ENCODE measurements around the gene AGXT. TPM values are rescaled to one million over a fixed set of nuclear protein-coding genes. Genes with fewer than 3 reads are reported as not detected.

The AGXT gene
- total RNA-seq, 1 donor from 2014 or later, result not detected

- H3K4me1 Mint-ChIP-seq (ENCODE audit: low read depth, unreplicated experiment), result no peaks in the 10 kb centered on the region
- no peak for TF ChIP-seq CTCF (IDR thresholded peaks at IDR 0.05; ENCODE audit: partially characterized antibody, unreplicated experiment)
- H3K27ac Mint-ChIP-seq (ENCODE audit: unreplicated experiment), result no peak overlapping the region
- H3K36me3 Mint-ChIP-seq (ENCODE audit: unreplicated experiment), result no peaks in the 10 kb centered on the region
- no peak overlapping the region for H3K4me3 Mint-ChIP-seq (ENCODE audit: unreplicated experiment)
- peaks cover 4% of the 10 kb centered on the region for H3K9me3 Mint-ChIP-seq (ENCODE audit: unreplicated experiment)
- peaks cover 6% of the 10 kb centered on the region for H3K27me3 Mint-ChIP-seq (ENCODE audit: unreplicated experiment)
- no peak for DNase-seq
These were observed 708 bp downstream of the AGXT start for GRCh38 chr2:240869109-240869955.

GRCh38 chr2:240869956-240870875 is 1.6 kb downstream of the AGXT start:
- Mint-ChIP-seq H3K27ac (ENCODE audit: unreplicated experiment) (no peak overlapping the region), H3K9me3 (ENCODE audit: unreplicated experiment) (peaks cover 4% of the 10 kb centered on the region), H3K27me3 (ENCODE audit: unreplicated experiment) (peaks cover 6% of the 10 kb centered on the region), H3K4me3 (ENCODE audit: unreplicated experiment) (no peak overlapping the region), H3K36me3 (ENCODE audit: unreplicated experiment) (no peaks in the 10 kb centered on the region), H3K4me1 (ENCODE audit: low read depth, unreplicated experiment) (no peaks in the 10 kb centered on the region)
- TF ChIP-seq CTCF (IDR thresholded peaks at IDR 0.05; ENCODE audit: partially characterized antibody, unreplicated experiment), result no peak
- no peak for DNase-seq

- Mint-ChIP-seq H3K9me3 (ENCODE audit: unreplicated experiment) (peaks cover 2% of the 10 kb centered on the region), H3K36me3 (ENCODE audit: unreplicated experiment) (no peaks in the 10 kb centered on the region), H3K4me1 (ENCODE audit: low read depth, unreplicated experiment) (no peaks in the 10 kb centered on the region), H3K27ac (ENCODE audit: unreplicated experiment) (no peak overlapping the region), H3K27me3 (ENCODE audit: unreplicated experiment) (peaks cover 7% of the 10 kb centered on the region), H3K4me3 (ENCODE audit: unreplicated experiment) (no peak overlapping the region)
- DNase-seq, result no peak
- TF ChIP-seq CTCF (IDR thresholded peaks at IDR 0.05; ENCODE audit: partially characterized antibody, unreplicated experiment), result no peak
These were observed 2.7 kb downstream of the AGXT start for GRCh38 chr2:240871071-240871958.

GRCh38 chr2:240872317-240873097 is 3.9 kb downstream of the AGXT start:
- no peak for TF ChIP-seq CTCF (IDR thresholded peaks at IDR 0.05; ENCODE audit: partially characterized antibody, unreplicated experiment)
- Mint-ChIP-seq H3K4me1 (ENCODE audit: low read depth, unreplicated experiment) (no peaks in the 10 kb centered on the region), H3K9me3 (ENCODE audit: unreplicated experiment) (peaks cover 2% of the 10 kb centered on the region), H3K27me3 (ENCODE audit: unreplicated experiment) (peaks cover 7% of the 10 kb centered on the region), H3K4me3 (ENCODE audit: unreplicated experiment) (no peak overlapping the region), H3K36me3 (ENCODE audit: unreplicated experiment) (no peaks in the 10 kb centered on the region), H3K27ac (ENCODE audit: unreplicated experiment) (no peak overlapping the region)
- no peak for DNase-seq

All from glutamatergic neuron (in vitro differentiated cells).